Stimulated activated effector memory CD8-positive, alpha-beta T cell treated with anti-CD3 and anti-CD28 coated beads, Interleukin-12 subunit alpha, Interleukin-12 subunit beta, amount 100 ng/mL, for 72 hours (primary cell): ENCODE results near the gene HCCS.

ENCODE experiments used
- ATAC-seq: fragments of 150-1000 bp; cut with Tn5 transposase; 2 replicates; pipeline ENCODE4 v1.10.0; 2021
- DNase-seq, 2 donors: peaks; one replicate each; pipeline ENCODE4 v3.0.0; 2021 to 2022; ENCODE audit warnings: low spot score in 2 of 2
- H3K27ac Mint-ChIP-seq: one replicate; pipeline ENCODE4 v1.8.0; 2022; ENCODE audit warnings: mild to moderate bottlenecking, mixed read lengths
- H3K36me3 Mint-ChIP-seq: one replicate; pipeline ENCODE4 v1.8.0; 2022; ENCODE audit warnings: mild to moderate bottlenecking, mixed read lengths
- H3K4me1 Mint-ChIP-seq: one replicate; pipeline ENCODE4 v1.8.0; 2022; ENCODE audit warnings: mixed read lengths
- H3K4me3 Mint-ChIP-seq: one replicate; pipeline ENCODE4 v1.8.0; 2022; ENCODE audit warnings: mild to moderate bottlenecking, mixed read lengths
- H3K9me3 Mint-ChIP-seq: one replicate; pipeline ENCODE4 v1.8.0; 2022; ENCODE audit warnings: mixed read lengths

The HCCS gene

GRCh38 chrX:11111037-11111851 is at the start of gene HCCS:
HCCS (plus strand) TSS chrX:11111332; CDS start chrX:11112061, 729 bp downstream.
- peak within 1 kb of the TSS; percentile 99 for H3K27ac Mint-ChIP-seq
- H3K4me3 Mint-ChIP-seq = no peak within 1 kb of the TSS
- peak; percentile 95 for ATAC-seq

GRCh38 chrX:11064276-11064675 is 46.9 kb upstream of the HCCS start:
- H3K9me3 Mint-ChIP-seq = no peaks in the 10 kb centered on the region
- no peak overlapping the region for H3K27ac Mint-ChIP-seq
- DNase-seq (no peak), ATAC-seq (no peak)
- no peaks in the 10 kb centered on the region for H3K4me1 Mint-ChIP-seq
- H3K4me3 Mint-ChIP-seq = no peak overlapping the region
- no peaks in the 10 kb centered on the region for H3K36me3 Mint-ChIP-seq

More at GRCh38 chrX:11111037-11111851, at the start of gene HCCS:
- Mint-ChIP-seq H3K4me1 (peaks cover 13% of the 10 kb centered on the region), H3K36me3 (peaks cover 52% of the 10 kb centered on the region), H3K9me3 (no peaks in the 10 kb centered on the region)
- peak; percentile 66 to 88 for DNase-seq

- ATAC-seq = no peak
- no peak overlapping the region for H3K4me3 Mint-ChIP-seq
- H3K36me3 Mint-ChIP-seq = no peaks in the 10 kb centered on the region
- H3K9me3 Mint-ChIP-seq = no peaks in the 10 kb centered on the region
- no peaks in the 10 kb centered on the region for H3K4me1 Mint-ChIP-seq
- DNase-seq = no peak
- H3K27ac Mint-ChIP-seq = no peak overlapping the region
These were observed 46.1 kb upstream of the HCCS start for GRCh38 chrX:11064851-11065600.

DNA sequence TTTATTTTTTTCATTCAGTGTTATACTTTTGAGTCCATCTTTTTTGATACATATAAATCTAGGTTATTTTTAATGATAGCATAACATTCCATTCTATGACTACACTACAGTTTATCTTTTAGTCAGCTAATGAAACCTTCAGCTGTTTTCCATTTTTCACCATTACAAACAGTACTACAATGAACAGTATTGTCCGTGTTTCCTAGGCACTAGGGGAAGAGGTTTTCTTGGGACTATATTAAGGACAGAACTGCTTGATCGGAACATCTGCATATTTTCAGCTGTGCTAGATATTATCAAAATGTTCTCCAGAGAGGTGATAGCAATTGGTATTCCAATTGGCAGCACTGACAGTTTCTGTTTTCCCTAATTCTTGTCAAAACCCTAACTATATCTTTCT is 44.3 kb upstream of the HCCS start:
- Mint-ChIP-seq H3K27ac (no peak overlapping the region), H3K9me3 (no peaks in the 10 kb centered on the region), H3K36me3 (no peaks in the 10 kb centered on the region), H3K4me1 (no peaks in the 10 kb centered on the region), H3K4me3 (no peak overlapping the region)
- ATAC-seq (no peak), DNase-seq (no peak)

DNA sequence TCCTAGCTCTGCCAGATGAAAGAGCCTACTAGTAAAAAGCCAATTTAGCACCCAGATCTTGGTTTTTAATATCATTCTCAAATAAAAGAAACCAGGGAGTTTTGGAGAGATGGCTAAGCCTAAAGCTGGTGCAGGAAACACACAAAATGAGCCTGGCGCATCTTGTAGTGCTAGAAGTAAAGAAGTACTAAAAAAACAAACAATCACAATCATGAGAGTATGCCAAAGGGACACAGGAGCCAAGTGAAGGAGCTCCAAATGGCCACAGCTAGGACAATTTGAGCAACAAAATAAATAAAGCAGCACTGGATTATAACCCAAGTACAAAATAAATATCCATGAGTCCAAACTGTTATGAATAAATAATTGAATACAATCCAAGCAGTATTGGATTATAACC is 37.8 kb upstream of the HCCS start:
- no peaks in the 10 kb centered on the region for H3K36me3 Mint-ChIP-seq
- DNase-seq (no peak), ATAC-seq (no peak)
- no peaks in the 10 kb centered on the region for H3K4me1 Mint-ChIP-seq
- no peaks in the 10 kb centered on the region for H3K9me3 Mint-ChIP-seq
- H3K27ac Mint-ChIP-seq = no peak overlapping the region
- no peak overlapping the region for H3K4me3 Mint-ChIP-seq

- no peak for ATAC-seq
- Mint-ChIP-seq H3K4me1 (no peaks in the 10 kb centered on the region), H3K27ac (no peak overlapping the region), H3K4me3 (no peak overlapping the region), H3K9me3 (no peaks in the 10 kb centered on the region), H3K36me3 (no peaks in the 10 kb centered on the region)
- no peak for DNase-seq
These were observed 30.3 kb upstream of the HCCS start for GRCh38 chrX:11080741-11081305.

GRCh38 chrX:11081511-11081910 is 29.6 kb upstream of the HCCS start:
- DNase-seq (no peak), ATAC-seq (no peak)
- Mint-ChIP-seq H3K9me3 (no peaks in the 10 kb centered on the region), H3K4me1 (no peaks in the 10 kb centered on the region), H3K27ac (no peak overlapping the region), H3K4me3 (no peak overlapping the region), H3K36me3 (no peaks in the 10 kb centered on the region)

DNA sequence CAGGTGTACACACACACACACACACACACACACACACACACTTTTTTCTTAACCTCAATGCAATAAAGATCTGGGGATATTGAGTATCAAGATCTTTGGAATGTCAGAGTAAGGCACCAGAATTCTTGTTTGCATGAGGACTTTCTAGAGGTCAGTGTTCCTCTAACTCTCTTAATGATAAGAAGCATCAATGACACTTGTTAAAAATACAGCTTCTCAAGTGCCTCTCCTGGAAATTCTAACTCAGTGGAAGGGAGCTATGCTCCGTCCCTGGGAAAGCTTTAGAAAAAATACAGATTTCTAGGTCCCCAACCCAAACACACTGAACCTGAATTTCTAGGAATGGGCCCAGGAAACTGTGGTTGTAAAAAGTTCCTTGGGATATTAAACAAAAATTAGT is 25.8 kb upstream of the HCCS start:
- no peaks in the 10 kb centered on the region for H3K36me3 Mint-ChIP-seq
- H3K9me3 Mint-ChIP-seq = peaks cover 6% of the 10 kb centered on the region
- H3K4me1 Mint-ChIP-seq = no peaks in the 10 kb centered on the region
- DNase-seq (no peak), ATAC-seq (no peak)
- H3K27ac Mint-ChIP-seq = no peak overlapping the region
- H3K4me3 Mint-ChIP-seq = no peak overlapping the region

GRCh38 chrX:11089802-11090201 is 21.3 kb upstream of the HCCS start:
- no peak overlapping the region for H3K27ac Mint-ChIP-seq
- no peak for ATAC-seq

GRCh38 chrX:11097933-11098332 is 13.2 kb upstream of the HCCS start:
- no peak for ATAC-seq
- H3K4me1 Mint-ChIP-seq = peaks cover 1% of the 10 kb centered on the region
- DNase-seq = no peak
- no peak overlapping the region for H3K27ac Mint-ChIP-seq
- no peak overlapping the region for H3K4me3 Mint-ChIP-seq
- no peaks in the 10 kb centered on the region for H3K9me3 Mint-ChIP-seq
- H3K36me3 Mint-ChIP-seq = no peaks in the 10 kb centered on the region

More at GRCh38 chrX:11089802-11090201, 21.3 kb upstream of the HCCS start:
- Mint-ChIP-seq H3K4me1 (no peaks in the 10 kb centered on the region), H3K4me3 (no peak overlapping the region), H3K36me3 (no peaks in the 10 kb centered on the region), H3K9me3 (peaks cover 10% of the 10 kb centered on the region)
- DNase-seq = no peak

GRCh38 chrX:11099465-11099864 is 11.7 kb upstream of the HCCS start:
- Mint-ChIP-seq H3K9me3 (no peaks in the 10 kb centered on the region), H3K27ac (no peak overlapping the region), H3K4me1 (peaks cover 5% of the 10 kb centered on the region), H3K36me3 (no peaks in the 10 kb centered on the region), H3K4me3 (no peak overlapping the region)
- DNase-seq (no peak), ATAC-seq (no peak)

DNA sequence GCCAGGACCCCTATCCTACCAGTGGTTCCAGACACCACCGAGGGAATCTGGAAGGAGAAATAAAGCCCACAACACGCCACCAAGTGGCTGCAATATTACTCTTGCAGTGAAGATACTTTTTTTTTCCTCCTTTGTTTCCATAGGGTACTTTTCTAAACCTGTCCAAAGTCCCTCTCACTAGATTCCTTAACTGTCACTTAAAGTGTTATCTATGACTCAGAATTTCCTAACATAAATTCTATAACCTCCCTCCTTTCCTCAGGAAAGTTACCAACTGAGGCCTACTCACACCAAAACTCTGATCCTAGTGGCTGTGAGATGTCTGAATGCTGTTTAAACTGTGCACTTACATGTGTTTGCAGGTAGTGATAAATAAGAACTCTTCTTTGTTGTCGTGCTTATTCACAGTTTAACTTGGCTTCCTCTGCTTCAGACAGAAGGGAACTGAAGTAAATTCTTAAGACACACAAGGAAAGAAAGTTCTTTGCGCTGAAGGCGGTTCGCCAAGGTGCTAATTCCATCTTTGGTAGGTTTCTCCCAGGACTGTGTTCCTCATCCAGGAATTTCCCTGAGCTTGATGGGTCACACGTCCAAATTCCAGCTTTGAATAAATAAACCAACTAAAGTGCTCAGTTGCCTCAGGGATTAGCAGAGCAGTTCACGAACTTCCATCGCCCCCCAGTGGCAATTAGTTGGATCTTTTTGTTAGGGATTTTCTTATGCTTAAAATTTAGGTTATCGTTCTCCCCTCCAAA is 10.7 kb upstream of the HCCS start:
- ATAC-seq (no peak), DNase-seq (no peak)
- no peaks in the 10 kb centered on the region for H3K9me3 Mint-ChIP-seq

GRCh38 chrX:11103006-11103405 is 8.1 kb upstream of the HCCS start:
- DNase-seq = no peak
- H3K9me3 Mint-ChIP-seq = no peaks in the 10 kb centered on the region
- peak overlapping the region; percentile 23 for H3K27ac Mint-ChIP-seq
- peak; percentile 52 for ATAC-seq
- no peak overlapping the region for H3K4me3 Mint-ChIP-seq
- peaks cover 5% of the 10 kb centered on the region for H3K4me1 Mint-ChIP-seq
- no peaks in the 10 kb centered on the region for H3K36me3 Mint-ChIP-seq

More for the DNA sequence above, 10.7 kb upstream of the HCCS start:
- Mint-ChIP-seq H3K27ac (no peak overlapping the region), H3K4me1 (peaks cover 5% of the 10 kb centered on the region), H3K36me3 (no peaks in the 10 kb centered on the region), H3K4me3 (no peak overlapping the region)

DNA sequence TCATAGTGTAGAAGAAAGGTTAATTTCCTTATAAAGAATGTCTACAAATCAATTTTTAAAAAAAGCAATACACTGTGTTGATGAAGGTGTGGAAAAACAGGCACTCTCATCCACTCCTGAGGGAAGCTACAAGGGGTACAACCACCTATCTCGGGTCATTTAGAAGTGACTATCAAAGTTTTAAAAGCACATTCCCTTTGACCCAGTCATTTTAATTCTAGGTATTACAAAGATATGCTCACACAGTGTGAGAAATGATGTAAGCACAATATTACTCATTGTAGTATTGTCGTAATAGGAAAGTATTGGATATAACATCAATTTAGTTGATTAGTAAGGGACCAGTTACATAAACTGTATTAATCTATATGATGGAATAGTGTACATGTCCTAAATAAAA is 7.4 kb upstream of the HCCS start:
- Mint-ChIP-seq H3K27ac (peak overlapping the region; percentile 23), H3K36me3 (no peaks in the 10 kb centered on the region), H3K9me3 (no peaks in the 10 kb centered on the region), H3K4me3 (no peak overlapping the region), H3K4me1 (peaks cover 5% of the 10 kb centered on the region)
- no peak for DNase-seq
- ATAC-seq = peak; percentile 89

DNA sequence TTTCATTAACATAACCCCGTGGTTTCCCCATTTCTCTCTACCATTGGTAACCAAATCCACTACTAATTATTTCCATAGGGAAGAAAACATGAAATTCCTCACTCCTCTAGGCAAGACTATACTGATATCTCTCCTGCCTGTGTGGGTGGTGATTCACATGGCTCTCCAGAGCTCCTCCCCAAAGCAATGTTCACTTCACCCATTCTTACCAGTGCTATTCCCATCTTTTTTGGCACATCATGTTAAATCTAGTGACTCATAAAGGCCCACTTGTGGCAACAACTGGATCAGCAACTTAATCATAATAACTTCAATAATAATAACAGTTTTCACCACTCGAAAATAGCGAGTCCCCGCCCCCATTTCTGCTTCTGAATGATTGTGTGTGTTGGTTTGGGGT is 6.1 kb upstream of the HCCS start:
- Mint-ChIP-seq H3K36me3 (no peaks in the 10 kb centered on the region), H3K4me3 (no peak overlapping the region), H3K4me1 (peaks cover 5% of the 10 kb centered on the region), H3K27ac (no peak overlapping the region), H3K9me3 (no peaks in the 10 kb centered on the region)
- no peak for ATAC-seq
- DNase-seq = no peak
